ENCODE measurements around the gene U2AF1L4. TPM values are rescaled to one million over a fixed set of nuclear protein-coding genes. Genes with fewer than 3 reads are reported as not detected.

The U2AF1L4 gene
- total RNA-seq, 1 experiment from 2014 or later: 37.5 TPM

DNA sequence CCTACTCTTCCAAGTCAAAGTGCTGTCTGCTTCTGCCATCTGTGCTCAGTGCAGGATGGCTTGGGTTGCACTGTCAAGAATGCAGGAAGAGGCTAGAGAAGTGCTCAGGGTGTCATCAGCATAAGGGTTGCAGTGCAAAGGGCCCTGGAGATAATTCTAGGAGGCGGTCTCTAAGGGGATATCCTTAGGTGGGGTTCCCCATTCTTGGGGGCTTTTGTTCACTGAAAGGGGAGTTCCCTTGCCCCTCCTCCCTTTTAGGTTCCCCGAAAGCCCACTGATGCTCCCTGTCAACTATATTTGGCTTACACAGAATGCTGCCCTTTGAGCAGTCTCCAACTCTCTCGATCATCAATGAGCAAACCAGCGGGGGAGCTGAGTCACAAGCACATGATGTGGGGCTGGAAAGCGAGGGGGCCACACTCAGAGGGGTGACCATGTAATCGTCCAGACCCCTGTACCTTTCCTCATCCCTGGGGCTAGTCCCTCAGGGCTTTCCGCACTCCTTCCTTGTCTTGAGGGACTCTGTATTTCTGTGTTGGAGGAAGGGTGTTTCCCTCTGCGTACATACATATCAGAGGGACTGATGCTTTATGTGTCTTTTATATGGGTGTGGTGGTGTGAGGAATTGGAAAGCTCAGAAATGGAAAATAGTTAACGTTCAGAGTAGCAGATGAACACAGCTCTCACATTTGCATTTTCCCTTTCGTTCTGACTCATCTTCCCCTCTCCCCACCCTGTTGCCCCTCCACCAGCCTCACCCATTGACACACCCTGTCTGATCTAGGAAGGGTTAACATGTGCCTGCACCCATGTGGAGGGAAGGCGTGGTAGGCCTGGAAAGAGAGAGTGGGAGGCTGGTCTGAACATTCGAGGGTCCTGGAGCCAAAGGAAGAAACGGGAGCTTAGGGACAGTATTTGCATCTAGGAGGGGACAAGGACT lies 34.2 kb downstream of the U2AF1L4 start:
- no peak overlapping the region for H3K4me3 Mint-ChIP-seq (ENCODE audit: unreplicated experiment)
- intact Hi-C loops (cut with micrococcal nuclease): no loop called here
- no peaks in the 10 kb centered on the region for H3K36me3 Mint-ChIP-seq (ENCODE audit: insufficient read depth, unreplicated experiment)
- ChIA-PET CTCF (interaction anchor here (0.6 to 1.8 kb wide), 4 partner anchors 14 to 163 kb away, joined by 3 to 6 read pairs (median 4); no protein-coding TSS in a partner anchor), POLR2A (interaction anchor here (1.0 to 1.3 kb wide), 2 partner anchors 17 to 29 kb away, joined by 3 read pairs; no protein-coding TSS in a partner anchor)
- no peak for DNase-seq (ENCODE audit: unreplicated experiment)
- H3K9me3 Mint-ChIP-seq (ENCODE audit: unreplicated experiment): no peaks in the 10 kb centered on the region
- TF ChIP-seq, protein P1, sequence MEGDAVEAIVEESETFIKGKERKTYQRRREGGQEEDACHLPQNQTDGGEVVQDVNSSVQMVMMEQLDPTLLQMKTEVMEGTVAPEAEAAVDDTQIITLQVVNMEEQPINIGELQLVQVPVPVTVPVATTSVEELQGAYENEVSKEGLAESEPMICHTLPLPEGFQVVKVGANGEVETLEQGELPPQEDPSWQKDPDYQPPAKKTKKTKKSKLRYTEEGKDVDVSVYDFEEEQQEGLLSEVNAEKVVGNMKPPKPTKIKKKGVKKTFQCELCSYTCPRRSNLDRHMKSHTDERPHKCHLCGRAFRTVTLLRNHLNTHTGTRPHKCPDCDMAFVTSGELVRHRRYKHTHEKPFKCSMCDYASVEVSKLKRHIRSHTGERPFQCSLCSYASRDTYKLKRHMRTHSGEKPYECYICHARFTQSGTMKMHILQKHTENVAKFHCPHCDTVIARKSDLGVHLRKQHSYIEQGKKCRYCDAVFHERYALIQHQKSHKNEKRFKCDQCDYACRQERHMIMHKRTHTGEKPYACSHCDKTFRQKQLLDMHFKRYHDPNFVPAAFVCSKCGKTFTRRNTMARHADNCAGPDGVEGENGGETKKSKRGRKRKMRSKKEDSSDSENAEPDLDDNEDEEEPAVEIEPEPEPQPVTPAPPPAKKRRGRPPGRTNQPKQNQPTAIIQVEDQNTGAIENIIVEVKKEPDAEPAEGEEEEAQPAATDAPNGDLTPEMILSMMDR (IDR thresholded peaks at IDR 0.05; ENCODE audit: unreplicated experiment): no peak
- peaks cover 5% of the 10 kb centered on the region for H3K4me1 Mint-ChIP-seq (ENCODE audit: insufficient read depth, unreplicated experiment)
- BruUV-seq (replicated peaks): no TSS peak
- H3K27ac Mint-ChIP-seq (ENCODE audit: low read depth, unreplicated experiment): no peak overlapping the region
- H3K27me3 Mint-ChIP-seq (ENCODE audit: insufficient read depth, unreplicated experiment): no peaks in the 10 kb centered on the region

DNA sequence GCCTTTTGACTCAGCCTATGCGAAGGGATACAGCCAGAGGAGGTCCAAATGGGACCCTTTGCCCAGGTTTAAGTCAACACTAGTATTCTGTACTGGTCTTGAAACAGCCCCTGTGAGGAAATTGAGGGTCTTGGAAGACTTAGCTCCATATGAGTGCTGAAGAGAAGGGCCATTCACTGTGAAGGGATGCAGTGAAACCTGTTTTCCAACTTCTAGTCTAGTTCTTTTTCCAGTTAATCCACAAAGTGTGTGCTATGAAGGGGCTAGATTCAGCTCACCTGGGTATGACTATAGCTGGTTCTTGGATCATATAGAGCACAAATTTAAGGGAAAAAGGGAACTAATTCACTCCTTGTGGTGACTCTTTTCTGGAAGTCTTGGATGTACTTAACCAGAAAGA lies 36.8 kb downstream of the U2AF1L4 start:
- Mint-ChIP-seq H3K4me3 (ENCODE audit: unreplicated experiment) (no peak overlapping the region), H3K9me3 (ENCODE audit: unreplicated experiment) (no peaks in the 10 kb centered on the region), H3K4me1 (ENCODE audit: insufficient read depth, unreplicated experiment) (peaks cover 4% of the 10 kb centered on the region), H3K27me3 (ENCODE audit: insufficient read depth, unreplicated experiment) (no peaks in the 10 kb centered on the region), H3K27ac (ENCODE audit: low read depth, unreplicated experiment) (no peak overlapping the region), H3K36me3 (ENCODE audit: insufficient read depth, unreplicated experiment) (no peaks in the 10 kb centered on the region)
- TF ChIP-seq, protein P1 (IDR thresholded peaks at IDR 0.05; ENCODE audit: unreplicated experiment): no peak
- ChIA-PET CTCF (interaction anchor here (0.7 to 1.7 kb wide), 5 partner anchors 12 to 224 kb away, joined by 3 to 5 read pairs (median 3); no protein-coding TSS in a partner anchor), POLR2A (no interaction called here)
- no peak for DNase-seq (ENCODE audit: unreplicated experiment)
- BruUV-seq (replicated peaks): no TSS peak
- intact Hi-C loops (cut with micrococcal nuclease): no loop called here

DNA sequence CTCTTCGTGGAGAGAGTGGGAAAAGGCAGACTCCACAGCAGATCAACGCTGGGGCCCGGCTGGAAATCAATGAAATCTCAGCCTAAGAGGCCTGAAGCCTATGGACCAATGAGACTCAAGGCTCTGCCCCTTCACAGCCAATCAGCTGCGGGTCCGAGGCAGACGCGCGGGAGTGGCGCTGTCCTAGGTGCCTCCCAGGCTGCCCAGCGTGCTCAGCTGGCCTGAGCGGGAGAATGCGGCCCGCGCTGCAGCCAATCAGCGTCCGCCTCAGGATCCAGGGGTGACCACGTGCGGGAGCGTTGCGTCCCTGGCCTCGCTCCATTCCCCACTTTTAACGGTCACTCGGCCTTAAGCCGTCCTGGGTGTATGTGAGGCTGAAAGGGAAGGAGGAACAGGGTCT lies 41.0 kb downstream of the U2AF1L4 start, which contains the start of gene ZBTB32:
TSS of gene ZBTB32 (plus strand) at position 341 of the 400 bp plus-strand sequence. CDS start 10,069 bp downstream, outside the sequence.
- H3K36me3 Mint-ChIP-seq (ENCODE audit: insufficient read depth, unreplicated experiment): no peaks in the 10 kb centered on the region
- no peaks in the 10 kb centered on the region for H3K9me3 Mint-ChIP-seq (ENCODE audit: unreplicated experiment)
- H3K4me1 Mint-ChIP-seq (ENCODE audit: insufficient read depth, unreplicated experiment): peaks cover 5% of the 10 kb centered on the region
- H3K27ac Mint-ChIP-seq (ENCODE audit: low read depth, unreplicated experiment): no peak within 1 kb of the TSS
- no peaks in the 10 kb centered on the region for H3K27me3 Mint-ChIP-seq (ENCODE audit: insufficient read depth, unreplicated experiment)
- POLR2A ChIA-PET: interaction anchor here (1.2 kb wide), 1 partner anchor 60 kb away, joined by 4 read pairs; no protein-coding TSS in a partner anchor
- CTCF ChIA-PET: interaction anchor here (0.6 to 2.2 kb wide), 2 partner anchors 10 to 284 kb away, joined by 4 to 7 read pairs; no protein-coding TSS in a partner anchor
- TF ChIP-seq, protein P1 (IDR thresholded peaks at IDR 0.05; ENCODE audit: unreplicated experiment): no peak
- intact Hi-C loops (cut with micrococcal nuclease): no loop called here
- H3K4me3 Mint-ChIP-seq (ENCODE audit: unreplicated experiment): no peak within 1 kb of the TSS
- no peak for DNase-seq (ENCODE audit: unreplicated experiment)
- BruUV-seq (replicated peaks): no TSS peak

DNA sequence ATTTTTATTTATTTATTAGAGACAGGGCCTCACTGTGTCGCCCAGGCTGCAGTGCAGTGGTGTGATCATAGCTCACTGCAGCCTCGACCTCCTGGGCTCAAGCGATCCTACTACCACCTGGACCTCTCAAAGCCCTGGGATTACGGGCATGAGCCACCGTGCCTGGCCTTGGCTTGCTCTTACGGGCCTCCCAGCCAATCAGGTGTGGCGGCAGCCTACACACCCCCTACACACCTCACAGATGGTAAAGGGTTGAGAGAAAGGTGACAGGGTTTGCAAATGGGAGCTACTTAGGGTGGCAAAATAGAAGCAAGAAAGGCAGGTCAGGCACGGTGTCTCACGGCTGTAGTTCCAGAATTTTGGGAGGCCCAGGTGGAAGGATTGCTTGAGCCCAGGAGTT lies 41.9 kb downstream of the U2AF1L4 start:
- Mint-ChIP-seq H3K9me3 (ENCODE audit: unreplicated experiment) (no peaks in the 10 kb centered on the region), H3K4me1 (ENCODE audit: insufficient read depth, unreplicated experiment) (peaks cover 5% of the 10 kb centered on the region), H3K4me3 (ENCODE audit: unreplicated experiment) (peak overlapping the region; percentile 79), H3K27me3 (ENCODE audit: insufficient read depth, unreplicated experiment) (no peaks in the 10 kb centered on the region), H3K27ac (ENCODE audit: low read depth, unreplicated experiment) (no peak overlapping the region), H3K36me3 (ENCODE audit: insufficient read depth, unreplicated experiment) (no peaks in the 10 kb centered on the region)
- CTCF ChIA-PET: interaction anchor here (0.5 to 2.2 kb wide), 4 partner anchors 9 to 235 kb away, joined by 3 to 7 read pairs (median 4); no protein-coding TSS in a partner anchor
- intact Hi-C loops (cut with micrococcal nuclease): no loop called here
- no peak for DNase-seq (ENCODE audit: unreplicated experiment)
- BruUV-seq (replicated peaks): no TSS peak
- TF ChIP-seq, protein P1 (IDR thresholded peaks at IDR 0.05; ENCODE audit: unreplicated experiment): no peak
- POLR2A ChIA-PET: interaction anchor here (0.6 to 2.3 kb wide), 3 partner anchors 55 to 436 kb away, joined by 3 to 10 read pairs (median 4); partner anchors contain the start of gene COX6B1

Data from MCF 10A (cell line).